ENCODE results near the gene NOS3.

DNA sequence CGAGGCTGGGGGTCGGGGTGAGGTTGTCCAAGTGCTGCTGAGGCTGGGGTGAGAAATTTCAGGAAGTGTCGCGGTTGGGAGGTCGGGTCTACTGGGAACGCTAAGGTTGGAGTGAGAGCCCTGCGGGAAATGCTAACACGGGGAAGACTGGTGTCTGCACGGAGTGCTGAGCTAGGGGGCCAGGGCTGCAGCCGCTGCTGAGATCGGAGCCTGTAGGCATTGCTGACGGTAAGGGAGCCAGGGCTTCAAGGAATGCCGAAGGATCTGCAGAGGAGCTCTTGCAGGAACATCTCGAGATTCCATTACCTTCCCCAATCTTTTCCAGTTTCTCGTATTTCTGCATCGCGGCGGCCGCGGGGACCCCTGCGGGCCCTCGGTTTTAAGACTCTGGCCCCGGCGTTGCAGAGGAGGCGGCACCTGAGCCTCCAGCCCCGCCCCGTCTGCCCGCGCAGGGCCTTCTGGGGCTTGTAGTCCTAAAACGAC lies 66.7 kb downstream of the NOS3 start, which contains the start of gene CDK5:
- TF ChIP-seq ZBTB6 (tag by site-specific recombination; IDR thresholded peaks at IDR 0.05) (no peak), ZNF416 (tag by site-specific recombination; IDR thresholded peaks at IDR 0.05) (no peak)

Measured in HEK293 (cell line).